T-helper 2 cell treated with Interferon-gamma antibody and Interleukin-4, amounts not matched to agents 100 ng/mL and 5 ng/mL, for 36 hours (primary cell): ENCODE results near the gene SPARC. TPM values are rescaled to one million over a fixed set of nuclear protein-coding genes. Genes with fewer than 3 reads are reported as not detected.

ENCODE experiments used
- intact Hi-C: fragments of 100-400 bp; cut with micrococcal nuclease; formaldehyde crosslinking; loops from one replicate; pipeline ENCODE4 v1.15.1; 2023
- total RNA-seq: library from RNA; stranded (reverse); gene quantifications from 2 replicates; pipeline ENCODE4 v1.2.3, GENCODE V29; 2022

Gene SPARC
- total RNA-seq, 1 donor from 2014 or later, result not detected

DNA sequence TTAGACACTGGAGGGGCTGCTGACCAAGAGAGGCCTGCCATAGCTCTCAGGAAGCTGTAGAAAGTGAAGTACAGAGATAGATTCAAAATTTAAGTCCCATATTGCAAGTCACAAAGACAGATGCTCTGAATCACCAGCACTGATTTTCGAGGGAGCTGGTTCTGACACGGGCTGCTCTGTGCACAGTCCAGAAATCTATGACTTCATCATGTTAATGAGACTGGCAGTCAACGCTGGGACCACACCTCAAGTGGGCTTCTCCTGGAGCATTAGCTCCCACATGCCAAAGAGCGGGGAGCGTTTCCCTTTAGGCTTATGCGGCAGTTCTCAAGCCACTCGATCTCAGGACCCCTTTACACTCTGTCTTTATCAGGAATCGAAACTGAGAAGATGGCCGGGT is 61.4 kb downstream of the SPARC start:
- intact Hi-C loops, result no loop called here

DNA sequence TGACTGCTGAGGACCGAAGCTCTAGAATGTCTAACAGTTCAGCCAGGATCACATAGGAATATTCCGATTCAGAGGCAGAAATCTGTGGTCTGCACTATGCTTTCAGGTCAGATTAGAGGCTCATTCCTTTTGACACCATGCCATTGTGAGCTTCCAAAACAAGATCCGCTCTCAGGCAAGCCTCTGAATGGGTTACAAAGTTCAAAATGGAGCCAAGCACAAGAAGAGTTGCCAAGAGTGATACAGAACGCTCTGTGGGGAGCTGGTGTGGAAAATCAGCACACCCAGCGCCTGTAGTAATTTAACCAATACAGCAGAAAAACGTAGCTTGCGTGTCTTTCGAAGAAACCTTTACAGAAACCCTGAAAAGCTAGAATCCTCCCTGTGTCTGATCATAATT is 62.2 kb downstream of the SPARC start:
- intact Hi-C loops, result no loop called here

DNA sequence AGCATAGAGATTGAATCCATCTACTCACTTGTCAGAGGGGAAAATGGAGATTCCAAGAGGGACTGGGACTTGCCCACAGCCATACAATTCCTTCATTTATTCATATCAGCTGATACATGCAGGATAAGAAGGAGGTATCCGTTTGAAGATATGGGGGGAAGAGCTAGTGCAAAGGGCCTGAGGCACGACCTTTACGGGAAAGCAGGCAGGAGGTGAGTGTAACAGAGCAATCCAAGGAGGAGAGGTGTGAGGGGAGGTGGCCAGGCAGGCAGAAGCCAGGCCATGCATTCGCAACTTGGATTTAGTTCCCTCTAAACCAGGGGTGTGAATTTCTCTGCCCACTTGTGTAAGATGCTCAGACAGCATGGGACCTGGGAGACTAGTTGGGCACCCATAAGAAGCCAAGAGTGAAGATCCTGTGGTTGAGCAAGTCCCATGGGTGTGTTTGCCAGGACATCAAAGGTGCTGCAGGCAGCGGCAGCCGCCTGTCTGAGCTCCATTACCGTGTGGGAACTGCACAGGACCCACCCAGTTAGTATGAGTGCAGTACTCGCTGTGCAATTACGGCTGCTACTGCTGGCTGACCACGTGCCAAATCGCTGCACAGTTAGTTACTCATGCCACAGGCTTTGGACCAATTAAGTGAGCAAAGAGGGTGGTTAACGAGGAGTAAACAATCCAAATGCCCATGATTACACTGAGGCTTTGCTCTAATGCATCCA is 64.2 kb downstream of the SPARC start:
- intact Hi-C loops, result no loop called here

DNA sequence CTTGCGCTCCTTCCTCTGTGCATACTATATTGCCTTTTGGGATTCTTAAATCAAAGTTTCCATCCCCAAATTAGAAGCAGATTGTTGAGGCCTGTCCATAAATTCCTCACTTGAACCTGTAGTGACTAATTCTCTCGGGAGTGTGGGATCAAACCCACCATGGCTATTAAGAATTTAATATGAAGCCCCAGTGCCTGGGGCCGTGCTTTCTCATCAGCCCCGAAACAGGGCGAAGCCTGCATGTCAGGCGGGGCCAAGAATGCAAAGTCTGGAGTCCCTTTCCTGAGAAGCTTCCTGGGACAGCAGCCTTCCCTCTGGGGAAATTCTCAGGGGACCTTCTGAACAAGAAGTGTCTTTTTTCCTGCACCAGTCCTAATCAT is 66.3 kb downstream of the SPARC start:
- intact Hi-C loops, result no loop called here

DNA sequence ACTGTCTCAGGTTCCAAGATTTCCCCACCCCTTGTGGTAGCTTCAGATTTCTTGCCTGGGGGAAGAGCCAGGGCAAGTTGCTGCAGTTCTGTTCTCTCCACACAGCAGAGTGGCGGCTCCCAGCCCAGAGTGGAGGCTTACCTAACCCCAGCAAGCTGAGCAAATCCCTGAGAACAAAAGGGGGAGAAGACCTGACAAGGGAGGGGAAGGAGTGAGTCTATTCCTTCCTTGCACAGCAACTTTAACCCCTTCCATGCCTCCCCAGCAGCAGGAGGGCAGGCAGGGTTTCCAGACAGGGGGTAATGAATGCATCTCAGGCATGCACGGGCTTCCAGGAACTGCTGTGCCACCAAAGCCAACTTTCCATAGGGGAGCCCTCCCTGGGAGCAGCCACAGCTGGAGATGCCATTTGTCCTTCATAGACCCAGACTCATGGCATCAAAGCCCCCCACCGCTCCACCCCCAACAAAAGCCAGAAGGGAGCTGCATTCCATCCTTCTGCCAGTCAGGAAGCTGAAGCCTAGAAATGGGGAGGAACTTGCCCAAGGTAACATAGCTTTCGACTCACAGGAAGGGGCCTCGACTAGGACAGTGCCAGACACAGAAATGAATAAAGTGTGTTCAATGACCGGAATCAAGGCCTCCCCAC is 66.8 kb downstream of the SPARC start:
- intact Hi-C loops, result no loop called here

- intact Hi-C loops, result no loop called here
Observed at GRCh38 chr5:151618907-151619306, 67.8 kb downstream of the SPARC start.

- intact Hi-C loops, result no loop called here
Observed at GRCh38 chr5:151617841-151618710, 68.6 kb downstream of the SPARC start.

DNA sequence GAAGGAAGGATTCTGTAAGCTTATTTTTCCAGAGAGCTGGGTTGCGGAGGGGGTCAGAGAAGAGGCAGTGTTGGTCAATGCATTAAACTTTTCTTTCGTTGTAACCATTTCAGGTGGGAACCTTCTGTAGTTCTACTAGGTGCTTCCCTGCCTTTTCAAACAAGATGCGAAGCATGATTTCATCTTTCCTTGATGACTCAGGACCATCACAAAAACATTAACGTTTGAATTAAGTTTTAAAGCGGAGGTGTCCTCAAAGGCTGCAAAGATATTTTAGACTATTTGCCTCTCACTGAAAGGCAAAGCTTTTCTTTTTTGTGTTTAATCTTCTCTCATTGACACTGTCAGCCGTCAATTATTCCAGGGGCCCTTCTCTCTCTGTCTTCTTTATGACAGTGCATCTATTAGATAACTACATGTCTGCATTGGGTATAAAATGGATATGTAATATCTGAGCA is 69.3 kb downstream of the SPARC start:
- intact Hi-C loops, result no loop called here

DNA sequence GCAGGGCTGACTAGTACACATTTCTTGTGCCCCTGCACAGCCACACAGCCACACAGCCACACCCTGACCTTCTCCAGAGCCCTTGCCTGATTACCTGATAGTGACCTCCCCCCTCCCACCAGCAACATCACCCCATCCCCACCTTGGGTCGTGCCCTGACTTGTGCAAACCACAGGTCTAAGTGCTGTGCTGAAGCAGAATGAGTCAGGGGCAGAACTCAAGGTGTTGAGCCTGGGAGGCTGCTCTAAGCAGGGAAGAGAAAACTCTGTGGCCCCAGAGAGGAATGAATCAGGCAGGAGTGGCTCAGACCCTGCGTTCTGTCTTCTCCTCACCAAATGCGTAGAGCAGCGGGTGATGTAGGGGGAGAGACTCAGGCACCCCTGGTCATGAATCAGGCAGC is 71.3 kb downstream of the SPARC start:
- intact Hi-C loops, result no loop called here

DNA sequence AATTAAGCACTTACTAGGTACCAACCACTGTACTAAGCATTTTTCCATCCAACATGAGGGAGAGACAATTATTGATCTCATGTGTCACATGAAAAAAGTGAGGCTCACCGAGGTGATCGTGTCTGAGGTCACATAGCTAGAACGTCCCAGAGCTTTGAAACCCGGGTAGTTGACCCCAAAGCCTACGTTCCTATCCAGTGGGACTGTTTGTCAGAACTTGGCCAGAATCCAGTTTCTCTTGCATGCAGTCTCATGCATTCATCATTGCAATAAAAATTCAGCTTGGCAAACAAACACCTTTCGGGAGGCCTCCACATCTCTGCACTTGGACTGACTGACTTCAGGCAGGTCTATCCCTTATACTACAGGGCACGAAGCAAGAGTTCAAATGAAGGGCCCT is 72.2 kb downstream of the SPARC start:
- intact Hi-C loops, result no loop called here

DNA sequence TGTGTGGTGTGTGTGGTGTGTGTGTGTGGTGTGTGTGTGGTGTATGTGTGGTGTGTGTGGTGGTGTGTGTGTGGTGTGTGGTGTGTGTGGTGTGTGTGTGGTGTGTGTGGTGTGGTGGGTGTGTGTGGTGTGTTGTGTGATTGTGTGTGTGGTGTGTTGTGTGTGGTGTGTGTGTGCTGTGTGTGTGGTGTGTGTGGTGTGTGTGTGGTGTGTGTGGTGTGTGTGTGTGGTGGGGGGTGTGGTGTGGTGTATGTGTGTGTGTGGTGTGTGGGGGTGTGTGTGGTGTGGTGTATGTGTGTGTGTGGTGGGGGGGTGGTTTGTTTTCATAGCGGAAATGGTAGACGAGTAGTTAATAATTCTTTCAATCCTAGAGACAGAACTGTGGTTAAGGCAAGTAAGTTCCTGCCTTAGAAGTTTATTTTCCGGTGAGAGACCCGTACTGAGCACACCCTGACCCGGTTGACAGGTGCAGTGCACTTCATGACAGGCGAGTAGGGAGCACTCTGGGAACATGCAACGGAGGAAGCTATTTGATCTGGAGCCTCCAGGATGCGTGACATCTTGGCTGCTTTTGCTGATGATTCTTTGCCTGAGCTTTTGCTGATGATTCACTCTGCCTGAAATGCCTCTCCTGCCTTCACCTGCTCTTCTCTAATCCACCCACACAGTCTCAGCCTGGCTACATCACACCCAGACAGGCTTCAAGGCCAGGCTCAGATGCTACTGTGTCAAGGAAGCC is 73.9 kb downstream of the SPARC start:
- intact Hi-C loops, result no loop called here

DNA sequence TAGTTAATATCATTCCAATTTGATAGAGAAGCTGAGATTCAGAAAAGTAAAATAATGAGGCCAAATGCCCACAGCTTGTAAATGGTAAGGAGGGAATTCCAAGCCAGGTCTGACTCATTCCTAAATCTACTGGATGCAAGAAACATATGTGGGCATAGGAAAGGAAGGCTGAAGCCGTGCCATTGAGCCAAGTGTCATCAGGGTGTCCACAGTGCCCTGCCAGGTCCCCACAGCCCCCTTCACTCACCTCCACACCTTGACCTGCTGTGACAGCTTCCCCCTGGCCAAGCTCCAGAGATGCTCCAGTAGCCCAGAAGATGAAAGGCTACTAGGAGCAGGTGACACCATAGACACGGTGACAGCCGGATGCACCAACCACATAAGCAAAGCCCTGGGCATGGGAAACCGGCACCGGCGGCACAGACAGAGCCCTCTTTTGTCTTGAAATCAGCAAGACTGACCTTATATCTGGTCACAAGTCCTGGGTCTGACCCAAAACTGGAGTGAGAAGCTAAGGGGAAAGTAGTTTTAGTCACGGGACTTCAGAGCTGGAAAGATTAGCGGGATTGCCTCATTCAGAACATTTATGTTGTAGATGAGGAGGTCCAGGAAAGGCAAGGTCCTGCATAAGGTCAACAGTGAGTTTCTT is 75.5 kb downstream of the SPARC start:
- intact Hi-C loops, result no loop called here

Other genes starting within 250 kb of the SPARC start
- 6.9 and 8.9 TPM in 2 replicates for gene SLC36A1, start 239.3 kb downstream of the SPARC start, total RNA-seq
- not detected in 2 replicates for gene FAT2, start 95.6 kb downstream of the SPARC start, total RNA-seq
- 52.7 and 56.5 TPM in 2 replicates for gene ATOX1, start 71.7 kb upstream of the SPARC start, total RNA-seq
- gene G3BP1, start 85.0 kb upstream of the SPARC start, total RNA-seq, result 272 and 273 TPM in 2 replicates
- not detected in 2 replicates for gene GLRA1, start 237.9 kb upstream of the SPARC start, total RNA-seq